ENCODE results near the gene ZMPSTE24. TPM values are rescaled to one million over a fixed set of nuclear protein-coding genes. Genes with fewer than 3 reads are reported as not detected.

Gene ZMPSTE24
- polyA plus RNA-seq, 2 donors: 14.4 to 18.7 TPM

GRCh38 chr1:40256401-40257084 lies 1.5 kb upstream of the ZMPSTE24 start:
- no peaks in the 10 kb centered on the region for H3K27me3 ChIP-seq (ENCODE audit: control insufficient read depth in 1 of 2, insufficient read depth in 2 of 2, low read length in 2 of 2)
- peaks cover 0 to 3% of the 10 kb centered on the region in 2 donors for H3K4me1 ChIP-seq (ENCODE audit: control insufficient read depth in 2 of 2, insufficient read depth in 2 of 2, low read length in 1 of 2)
- H3K27ac ChIP-seq (ENCODE audit: low read depth in 2 of 2, low read length in 1 of 2): no peak overlapping the region
- WGBS, 2 donors: 55 to 66% methylated on average over 6 of the region's 6 CpGs
- no peaks in the 10 kb centered on the region for H3K9me3 ChIP-seq (ENCODE audit: control insufficient read depth in 2 of 2, insufficient read depth in 1 of 2, low read depth in 1 of 2, low read length in 1 of 2)
- peak overlapping the region in 1 of 2 donors; percentile 33 for H3K4me3 ChIP-seq (ENCODE audit: low read depth in 1 of 2, low read length in 2 of 2)
- peaks cover 0 to 4% of the 10 kb centered on the region in 2 donors for H3K36me3 ChIP-seq (ENCODE audit: control insufficient read depth in 2 of 2, insufficient read depth in 2 of 2, low read length in 1 of 2)

- H3K36me3 ChIP-seq (ENCODE audit: control insufficient read depth in 2 of 2, insufficient read depth in 2 of 2, low read length in 1 of 2): peaks cover 0 to 4% of the 10 kb centered on the region in 2 donors
- peak overlapping the region; percentile 97 to 99 for H3K27ac ChIP-seq (ENCODE audit: low read depth in 2 of 2, low read length in 1 of 2)
- H3K4me1 ChIP-seq (ENCODE audit: control insufficient read depth in 2 of 2, insufficient read depth in 2 of 2, low read length in 1 of 2): peaks cover 0 to 3% of the 10 kb centered on the region in 2 donors
- 0 to 1% methylated on average over 16 of the region's 16 CpGs for WGBS, 2 donors
- H3K9me3 ChIP-seq (ENCODE audit: control insufficient read depth in 2 of 2, insufficient read depth in 1 of 2, low read depth in 1 of 2, low read length in 1 of 2): no peaks in the 10 kb centered on the region
- no peaks in the 10 kb centered on the region for H3K27me3 ChIP-seq (ENCODE audit: control insufficient read depth in 1 of 2, insufficient read depth in 2 of 2, low read length in 2 of 2)
- H3K4me3 ChIP-seq (ENCODE audit: low read depth in 1 of 2, low read length in 2 of 2): peak overlapping the region; percentile 89 to 100
Measured at GRCh38 chr1:40257313-40257687, 736 bp upstream of the ZMPSTE24 start.

- peak overlapping the region; percentile 79 to 99 for H3K27ac ChIP-seq (ENCODE audit: low read depth in 2 of 2, low read length in 1 of 2)
- no peaks in the 10 kb centered on the region for H3K27me3 ChIP-seq (ENCODE audit: control insufficient read depth in 1 of 2, insufficient read depth in 2 of 2, low read length in 2 of 2)
- H3K4me1 ChIP-seq (ENCODE audit: control insufficient read depth in 2 of 2, insufficient read depth in 2 of 2, low read length in 1 of 2): peaks cover 0 to 3% of the 10 kb centered on the region in 2 donors
- H3K36me3 ChIP-seq (ENCODE audit: control insufficient read depth in 2 of 2, insufficient read depth in 2 of 2, low read length in 1 of 2): peaks cover 0 to 4% of the 10 kb centered on the region in 2 donors
- peak overlapping the region; percentile 89 to 100 for H3K4me3 ChIP-seq (ENCODE audit: low read depth in 1 of 2, low read length in 2 of 2)
- WGBS, 2 donors: 0 to 1% methylated on average over 8 to 10 of the region's 10 CpGs
- no peaks in the 10 kb centered on the region for H3K9me3 ChIP-seq (ENCODE audit: control insufficient read depth in 2 of 2, insufficient read depth in 1 of 2, low read depth in 1 of 2, low read length in 1 of 2)
Measured at GRCh38 chr1:40258445-40258769, 371 bp downstream of the ZMPSTE24 start.

- H3K27ac ChIP-seq (ENCODE audit: low read depth in 2 of 2, low read length in 1 of 2): no peak overlapping the region
- 72 to 77% methylated on average over 3 of the region's 3 CpGs for WGBS, 2 donors
- peaks cover 0 to 6% of the 10 kb centered on the region in 2 donors for H3K36me3 ChIP-seq (ENCODE audit: control insufficient read depth in 2 of 2, insufficient read depth in 2 of 2, low read length in 1 of 2)
Measured at GRCh38 chr1:40264354-40264781, 6.3 kb downstream of the ZMPSTE24 start.

GRCh38 chr1:40265298-40265697 lies 7.3 kb downstream of the ZMPSTE24 start:
- Histone ChIP-seq H3K36me3 (ENCODE audit: control insufficient read depth in 2 of 2, insufficient read depth in 2 of 2, low read length in 1 of 2) (peaks cover 0 to 6% of the 10 kb centered on the region in 2 donors), H3K27ac (ENCODE audit: low read depth in 2 of 2, low read length in 1 of 2) (no peak overlapping the region), H3K4me3 (ENCODE audit: low read depth in 1 of 2, low read length in 2 of 2) (no peak overlapping the region), H3K4me1 (ENCODE audit: control insufficient read depth in 2 of 2, insufficient read depth in 2 of 2, low read length in 1 of 2) (no peaks in the 10 kb centered on the region), H3K9me3 (ENCODE audit: control insufficient read depth in 2 of 2, insufficient read depth in 1 of 2, low read depth in 1 of 2, low read length in 1 of 2) (no peaks in the 10 kb centered on the region), H3K27me3 (ENCODE audit: control insufficient read depth in 1 of 2, insufficient read depth in 2 of 2, low read length in 2 of 2) (no peaks in the 10 kb centered on the region)

More at GRCh38 chr1:40264354-40264781, 6.3 kb downstream of the ZMPSTE24 start:
- Histone ChIP-seq H3K9me3 (ENCODE audit: control insufficient read depth in 2 of 2, insufficient read depth in 1 of 2, low read depth in 1 of 2, low read length in 1 of 2) (no peaks in the 10 kb centered on the region), H3K27me3 (ENCODE audit: control insufficient read depth in 1 of 2, insufficient read depth in 2 of 2, low read length in 2 of 2) (no peaks in the 10 kb centered on the region), H3K4me3 (ENCODE audit: low read depth in 1 of 2, low read length in 2 of 2) (no peak overlapping the region), H3K4me1 (ENCODE audit: control insufficient read depth in 2 of 2, insufficient read depth in 2 of 2, low read length in 1 of 2) (peaks cover 0 to 3% of the 10 kb centered on the region in 2 donors)

- H3K9me3 ChIP-seq (ENCODE audit: control insufficient read depth in 2 of 2, insufficient read depth in 1 of 2, low read depth in 1 of 2, low read length in 1 of 2): no peaks in the 10 kb centered on the region
- no peaks in the 10 kb centered on the region for H3K4me1 ChIP-seq (ENCODE audit: control insufficient read depth in 2 of 2, insufficient read depth in 2 of 2, low read length in 1 of 2)
- no peaks in the 10 kb centered on the region for H3K27me3 ChIP-seq (ENCODE audit: control insufficient read depth in 1 of 2, insufficient read depth in 2 of 2, low read length in 2 of 2)
- no peak overlapping the region for H3K4me3 ChIP-seq (ENCODE audit: low read depth in 1 of 2, low read length in 2 of 2)
- H3K36me3 ChIP-seq (ENCODE audit: control insufficient read depth in 2 of 2, insufficient read depth in 2 of 2, low read length in 1 of 2): peaks cover 3 to 6% of the 10 kb centered on the region in 2 donors
- H3K27ac ChIP-seq (ENCODE audit: low read depth in 2 of 2, low read length in 1 of 2): no peak overlapping the region
Measured at GRCh38 chr1:40265919-40266318, 7.9 kb downstream of the ZMPSTE24 start.

- 77 to 87% methylated on average over 6 of the region's 6 CpGs for WGBS, 2 donors
- Histone ChIP-seq H3K27me3 (ENCODE audit: control insufficient read depth in 1 of 2, insufficient read depth in 2 of 2, low read length in 2 of 2) (no peaks in the 10 kb centered on the region), H3K27ac (ENCODE audit: low read depth in 2 of 2, low read length in 1 of 2) (peak overlapping the region in 1 of 2 donors; percentile 70), H3K9me3 (ENCODE audit: control insufficient read depth in 2 of 2, insufficient read depth in 1 of 2, low read depth in 1 of 2, low read length in 1 of 2) (no peaks in the 10 kb centered on the region), H3K4me1 (ENCODE audit: control insufficient read depth in 2 of 2, insufficient read depth in 2 of 2, low read length in 1 of 2) (no peaks in the 10 kb centered on the region), H3K36me3 (ENCODE audit: control insufficient read depth in 2 of 2, insufficient read depth in 2 of 2, low read length in 1 of 2) (peaks cover 2 to 3% of the 10 kb centered on the region in 2 donors), H3K4me3 (ENCODE audit: low read depth in 1 of 2, low read length in 2 of 2) (no peak overlapping the region)
Measured at GRCh38 chr1:40266786-40267535, 8.9 kb downstream of the ZMPSTE24 start.

GRCh38 chr1:40267767-40268187 lies 9.7 kb downstream of the ZMPSTE24 start:
- no peaks in the 10 kb centered on the region for H3K9me3 ChIP-seq (ENCODE audit: control insufficient read depth in 2 of 2, insufficient read depth in 1 of 2, low read depth in 1 of 2, low read length in 1 of 2)
- H3K27ac ChIP-seq (ENCODE audit: low read depth in 2 of 2, low read length in 1 of 2): peak overlapping the region in 1 of 2 donors; percentile 70
- H3K36me3 ChIP-seq (ENCODE audit: control insufficient read depth in 2 of 2, insufficient read depth in 2 of 2, low read length in 1 of 2): peaks cover 3 to 6% of the 10 kb centered on the region in 2 donors
- H3K27me3 ChIP-seq (ENCODE audit: control insufficient read depth in 1 of 2, insufficient read depth in 2 of 2, low read length in 2 of 2): no peaks in the 10 kb centered on the region
- no peaks in the 10 kb centered on the region for H3K4me1 ChIP-seq (ENCODE audit: control insufficient read depth in 2 of 2, insufficient read depth in 2 of 2, low read length in 1 of 2)
- WGBS, 2 donors: 26 to 38% methylated on average over 2 of the region's 2 CpGs
- no peak overlapping the region for H3K4me3 ChIP-seq (ENCODE audit: low read depth in 1 of 2, low read length in 2 of 2)

GRCh38 chr1:40268211-40268610 lies 10.2 kb downstream of the ZMPSTE24 start:
- peaks cover 3 to 6% of the 10 kb centered on the region in 2 donors for H3K36me3 ChIP-seq (ENCODE audit: control insufficient read depth in 2 of 2, insufficient read depth in 2 of 2, low read length in 1 of 2)
- no peaks in the 10 kb centered on the region for H3K4me1 ChIP-seq (ENCODE audit: control insufficient read depth in 2 of 2, insufficient read depth in 2 of 2, low read length in 1 of 2)
- no peak overlapping the region for H3K4me3 ChIP-seq (ENCODE audit: low read depth in 1 of 2, low read length in 2 of 2)
- H3K27me3 ChIP-seq (ENCODE audit: control insufficient read depth in 1 of 2, insufficient read depth in 2 of 2, low read length in 2 of 2): no peaks in the 10 kb centered on the region
- H3K27ac ChIP-seq (ENCODE audit: low read depth in 2 of 2, low read length in 1 of 2): no peak overlapping the region
- no peaks in the 10 kb centered on the region for H3K9me3 ChIP-seq (ENCODE audit: control insufficient read depth in 2 of 2, insufficient read depth in 1 of 2, low read depth in 1 of 2, low read length in 1 of 2)
